Stomach (tissue), 9 donors: Measurements from ENCODE around the gene CLMP. TPM values are rescaled to one million over a fixed set of nuclear protein-coding genes. Genes with fewer than 3 reads are reported as not detected.
"Not testable (repeated sequence)": the region's sequence is repeated elsewhere in the genome, so short reads cannot be mapped to it uniquely, and the experiment has no call there.

ENCODE experiments used
- DNase-seq, 2 donors: peaks; one replicate each; pipeline versions ENCODE4 v3.0.0 to v3.0.0-alpha.2; 2013 to 2019
- H3K27ac ChIP-seq, 5 donors: fragments of 200-600 bp in 4 of 5; sonication (generic) in 4 of 5; one replicate each; pipeline ENCODE4 v1.5.1; 2013 to 2019; ENCODE audit warnings: mild to moderate bottlenecking in 1 of 5, moderate library complexity in 1 of 5
- H3K27me3 ChIP-seq, 3 donors: fragments of 200-600 bp; sonication (generic); one replicate each; pipeline ENCODE4 v1.5.1; 2017 to 2019; ENCODE audit warnings: mixed run types in 1 of 3
- H3K36me3 ChIP-seq, 4 donors: fragments of 200-600 bp; sonication (generic); 1 replicate in 3 of 4; 2 replicates in 1 of 4; pipeline ENCODE4 v1.5.1; 2016 to 2019
- H3K4me1 ChIP-seq, 4 donors: fragments of 200-600 bp; sonication (generic); one replicate each; pipeline ENCODE4 v1.5.1; 2016 to 2019
- H3K4me3 ChIP-seq, 4 donors: fragments of 200-600 bp; sonication (generic) in 3 of 4; one replicate each; pipeline ENCODE4 v1.5.1; 2016 to 2019; ENCODE audit warnings: mild to moderate bottlenecking in 1 of 4
- H3K9me3 ChIP-seq, 4 donors: fragments of 200-600 bp; sonication (generic); one replicate each; pipeline ENCODE4 v1.5.1; 2016 to 2019
- CTCF ChIP-seq, 7 experiments: fragments of 450-650 bp in 4 of 7; fragments of 200-600 bp in 3 of 7; sonication (generic) in 3 of 7; IDR thresholded peaks; one replicate each; pipeline ENCODE4 v1.5.1; 2016 to 2019; ENCODE audit warnings: antibody characterized with exemption in 7 of 7, control low read depth in 2 of 7, mild to moderate bottlenecking in 1 of 7
- EP300 ChIP-seq: sonication (generic); formaldehyde crosslinking; IDR thresholded peaks from one replicate; pipeline ENCODE4 v1.6.1; 2017; ENCODE audit warnings: antibody characterized with exemption
- POLR2A ChIP-seq, 4 donors: fragments of 450-650 bp; IDR thresholded peaks; one replicate each; pipeline ENCODE4 v1.6.1; 2016; ENCODE audit warnings: antibody characterized with exemption in 4 of 4, control low read depth in 2 of 4, mild to moderate bottlenecking in 1 of 4, moderate library complexity in 1 of 4
- POLR2AphosphoS5 ChIP-seq, 3 donors: sonication (generic); formaldehyde crosslinking; IDR thresholded peaks; one replicate each; pipeline ENCODE4 v1.6.1; 2016; ENCODE audit warnings: antibody characterized with exemption in 3 of 3
- WGBS, 5 donors: extraction: QIAGEN DNeasy Blood & Tissue Kit in 3 of 5; methylation state at CpG; one replicate each; pipeline versions ENCODE4 v1.1.5 to v1.1.7; 2013 to 2018; 5-methylcytosine and 5-hydroxymethylcytosine counted together
- intact Hi-C: fragments of 100-400 bp; cut with DNase I; formaldehyde crosslinking; loops from one replicate; pipeline ENCODE4 v1.15.1; 2023; ENCODE audit warnings: low total_unique reads
- polyA plus RNA-seq, 3 donors: library from polyadenylated mRNA; stranded (reverse); fragments of 200-250 nt; gene quantifications; one replicate each; pipeline ENCODE4 v1.2.3, GENCODE V29; 2013
- total RNA-seq, 5 donors: library from RNA; depleted of rRNA; stranded (reverse); fragments of >200 nt; gene quantifications; one replicate each; pipeline versions ENCODE4 v1.1.0 to v1.2.3, GENCODE V29; 2014 to 2016
- donor health status: healthy with polysubstance abuse.
- donor health status: Bipolar disorder and iron deficiency.
- donor health status: healthy.

Gene CLMP
- total and polyA plus RNA-seq, 8 donors, result 4.9 to 81.2 (median 40.5) TPM

GRCh38 chr11:123209591-123209990, 14.5 kb upstream of the CLMP start:
- Histone ChIP-seq H3K9me3 (no peaks in the 10 kb centered on the region), H3K4me3 (no peak overlapping the region), H3K36me3 (no peaks in the 10 kb centered on the region), H3K27me3 (peaks cover 0 to 24% (median 4%) of the 10 kb centered on the region in 3 donors), H3K4me1 (peaks cover 0 to 27% (median 2%) of the 10 kb centered on the region in 4 donors), H3K27ac (peak overlapping the region in 1 of 5 donors; percentile 44)
- no peak for TF ChIP-seq POLR2A (IDR thresholded peaks at IDR 0.05)
- no peak for TF ChIP-seq POLR2AphosphoS5 (IDR thresholded peaks at IDR 0.05)
- no peak for TF ChIP-seq CTCF (IDR thresholded peaks at IDR 0.05)
- no peak for TF ChIP-seq EP300
- DNase-seq, result no peak
- WGBS, 5 donors, result 76 to 86% (median 82%) methylated on average over 4 of the region's 4 CpGs
- intact Hi-C loops, result no loop called here

- Histone ChIP-seq H3K27me3 (peaks cover 0 to 16% (median 4%) of the 10 kb centered on the region in 3 donors), H3K36me3 (no peaks in the 10 kb centered on the region), H3K27ac (peak overlapping the region in 3 of 5 donors; percentile 7 to 72 (median 17)), H3K9me3 (no peaks in the 10 kb centered on the region), H3K4me1 (peaks cover 0 to 42% (median 8%) of the 10 kb centered on the region in 4 donors), H3K4me3 (no peak overlapping the region)
- intact Hi-C loops, result no loop called here
- 40 to 59% (median 45%) methylated on average over 10 of the region's 10 CpGs for WGBS, 5 donors
- TF ChIP-seq CTCF (IDR thresholded peaks at IDR 0.05) (no peak), POLR2AphosphoS5 (IDR thresholded peaks at IDR 0.05) (peak in 1 of 3 donors; percentile 12), POLR2A (IDR thresholded peaks at IDR 0.05) (no peak)
- peak in 1 of 2 donors; percentile 80 for DNase-seq
These were observed 11.9 kb upstream of the CLMP start for GRCh38 chr11:123206791-123207434.

- H3K27me3 ChIP-seq, H3K36me3 ChIP-seq, H3K4me3 ChIP-seq, H3K9me3 ChIP-seq, DNase-seq, intact Hi-C loops: not testable (repeated sequence)
- WGBS, 5 donors, result 79 to 87% (median 84%) methylated on average over 7 of the region's 7 CpGs
- Histone ChIP-seq H3K4me1 (peaks cover 0 to 46% (median 8%) of the 10 kb centered on the region in 4 donors), H3K27ac (peak overlapping the region in 1 of 5 donors; percentile 72)
These were observed 11.0 kb upstream of the CLMP start for GRCh38 chr11:123206055-123206454.

- 78 to 87% (median 85%) methylated on average over 6 of the region's 6 CpGs for WGBS, 5 donors
- Histone ChIP-seq H3K9me3 (no peaks in the 10 kb centered on the region), H3K4me1 (peaks cover 0 to 30% (median 8%) of the 10 kb centered on the region in 4 donors), H3K27me3 (peaks cover 0 to 18% (median 0%) of the 10 kb centered on the region in 3 donors), H3K27ac (no peak overlapping the region), H3K4me3 (no peak overlapping the region), H3K36me3 (no peaks in the 10 kb centered on the region)
- intact Hi-C loops, result no loop called here
- DNase-seq, result no peak
- TF ChIP-seq EP300 (no peak), POLR2AphosphoS5 (IDR thresholded peaks at IDR 0.05) (no peak), POLR2A (IDR thresholded peaks at IDR 0.05) (no peak)
These were observed 8.9 kb upstream of the CLMP start for GRCh38 chr11:123203934-123204333.

GRCh38 chr11:123203471-123203870, 8.4 kb upstream of the CLMP start:
- intact Hi-C loops, result no loop called here

More at GRCh38 chr11:123203471-123203870, 8.4 kb upstream of the CLMP start:
- Histone ChIP-seq H3K27me3 (peaks cover 0 to 18% (median 0%) of the 10 kb centered on the region in 3 donors), H3K4me1 (peaks cover 0 to 30% (median 8%) of the 10 kb centered on the region in 4 donors), H3K4me3 (no peak overlapping the region), H3K36me3 (no peaks in the 10 kb centered on the region), H3K9me3 (no peaks in the 10 kb centered on the region), H3K27ac (peak overlapping the region in 4 of 5 donors; percentile 15 to 68 (median 36))
- no peak for TF ChIP-seq EP300
- TF ChIP-seq POLR2AphosphoS5 (IDR thresholded peaks at IDR 0.05), result no peak
- no peak for TF ChIP-seq POLR2A (IDR thresholded peaks at IDR 0.05)
- 43 to 57% (median 47%) methylated on average over 4 of the region's 4 CpGs for WGBS, 5 donors
- DNase-seq, result no peak
